Osteocyte (in vitro differentiated cells): ENCODE measurements around the gene GLB1L2. TPM values are rescaled to one million over a fixed set of nuclear protein-coding genes. Genes with fewer than 3 reads are reported as not detected.

Source experiments
- DNase-seq: peaks from one replicate; pipeline ENCODE4 v3.0.0; 2021; ENCODE audit warnings: mixed read lengths; ENCODE audit not compliant: unreplicated experiment; ENCODE audit errors: extremely low spot score
- H3K27ac Mint-ChIP-seq: one replicate; pipeline ENCODE4 v1.8.0; 2021; ENCODE audit warnings: mild to moderate bottlenecking, mixed read lengths; ENCODE audit not compliant: unreplicated experiment
- H3K27me3 Mint-ChIP-seq: one replicate; pipeline ENCODE4 v1.8.0; 2021; ENCODE audit warnings: mixed read lengths; ENCODE audit not compliant: unreplicated experiment
- H3K36me3 Mint-ChIP-seq: one replicate; pipeline ENCODE4 v1.8.0; 2021; ENCODE audit warnings: mixed read lengths; ENCODE audit not compliant: unreplicated experiment
- H3K4me1 Mint-ChIP-seq: one replicate; pipeline ENCODE4 v1.8.0; 2021; ENCODE audit warnings: mixed read lengths; ENCODE audit not compliant: unreplicated experiment
- H3K4me3 Mint-ChIP-seq: one replicate; pipeline ENCODE4 v1.8.0; 2021; ENCODE audit warnings: mild to moderate bottlenecking, moderate library complexity, mixed read lengths; ENCODE audit not compliant: unreplicated experiment
- H3K9me3 Mint-ChIP-seq: one replicate; pipeline ENCODE4 v1.8.0; 2021; ENCODE audit warnings: mixed read lengths; ENCODE audit not compliant: unreplicated experiment
- total RNA-seq: library from RNA; stranded (reverse); gene quantifications from 2 replicates; pipeline ENCODE4 v1.2.1, GENCODE V29; 2021
- TF ChIP-seq, protein P1 (sequence below): fragments of 200-600 bp; sonication (generic); IDR thresholded peaks from 2 replicates; pipeline ENCODE4 v1.5.0; 2021; ENCODE audit warnings: antibody characterized with exemption, mild to moderate bottlenecking, moderate library complexity

The GLB1L2 gene
- total RNA-seq, 1 donor from 2014 or later: not detected

DNA sequence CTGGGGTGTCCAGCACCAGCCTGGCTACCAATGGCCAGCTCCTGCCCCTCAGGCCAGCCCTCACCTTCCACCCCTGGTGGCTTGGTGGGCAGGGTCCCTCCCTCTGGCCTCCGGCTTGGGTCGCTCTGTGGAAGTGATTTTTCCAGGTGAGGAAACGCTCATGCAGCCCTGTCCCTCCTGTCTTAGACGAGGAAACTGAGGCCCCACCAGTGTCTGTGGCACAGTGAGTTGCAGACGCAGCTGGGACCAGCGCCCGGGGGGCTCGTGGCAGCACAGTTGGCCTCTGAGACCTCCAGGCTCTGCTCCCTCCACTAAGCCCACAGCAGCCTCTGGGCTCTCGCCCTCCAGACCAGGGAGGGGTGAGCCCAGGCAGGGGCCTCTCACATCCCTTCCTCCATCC, 74.1 kb downstream of the GLB1L2 start:
- TF ChIP-seq, protein P1, sequence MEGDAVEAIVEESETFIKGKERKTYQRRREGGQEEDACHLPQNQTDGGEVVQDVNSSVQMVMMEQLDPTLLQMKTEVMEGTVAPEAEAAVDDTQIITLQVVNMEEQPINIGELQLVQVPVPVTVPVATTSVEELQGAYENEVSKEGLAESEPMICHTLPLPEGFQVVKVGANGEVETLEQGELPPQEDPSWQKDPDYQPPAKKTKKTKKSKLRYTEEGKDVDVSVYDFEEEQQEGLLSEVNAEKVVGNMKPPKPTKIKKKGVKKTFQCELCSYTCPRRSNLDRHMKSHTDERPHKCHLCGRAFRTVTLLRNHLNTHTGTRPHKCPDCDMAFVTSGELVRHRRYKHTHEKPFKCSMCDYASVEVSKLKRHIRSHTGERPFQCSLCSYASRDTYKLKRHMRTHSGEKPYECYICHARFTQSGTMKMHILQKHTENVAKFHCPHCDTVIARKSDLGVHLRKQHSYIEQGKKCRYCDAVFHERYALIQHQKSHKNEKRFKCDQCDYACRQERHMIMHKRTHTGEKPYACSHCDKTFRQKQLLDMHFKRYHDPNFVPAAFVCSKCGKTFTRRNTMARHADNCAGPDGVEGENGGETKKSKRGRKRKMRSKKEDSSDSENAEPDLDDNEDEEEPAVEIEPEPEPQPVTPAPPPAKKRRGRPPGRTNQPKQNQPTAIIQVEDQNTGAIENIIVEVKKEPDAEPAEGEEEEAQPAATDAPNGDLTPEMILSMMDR: no peak
- DNase-seq: no peak
- Mint-ChIP-seq H3K4me3 (no peak overlapping the region), H3K36me3 (no peaks in the 10 kb centered on the region), H3K4me1 (no peaks in the 10 kb centered on the region), H3K27me3 (peaks cover 14% of the 10 kb centered on the region), H3K27ac (no peak overlapping the region), H3K9me3 (peaks cover 3% of the 10 kb centered on the region)

DNA sequence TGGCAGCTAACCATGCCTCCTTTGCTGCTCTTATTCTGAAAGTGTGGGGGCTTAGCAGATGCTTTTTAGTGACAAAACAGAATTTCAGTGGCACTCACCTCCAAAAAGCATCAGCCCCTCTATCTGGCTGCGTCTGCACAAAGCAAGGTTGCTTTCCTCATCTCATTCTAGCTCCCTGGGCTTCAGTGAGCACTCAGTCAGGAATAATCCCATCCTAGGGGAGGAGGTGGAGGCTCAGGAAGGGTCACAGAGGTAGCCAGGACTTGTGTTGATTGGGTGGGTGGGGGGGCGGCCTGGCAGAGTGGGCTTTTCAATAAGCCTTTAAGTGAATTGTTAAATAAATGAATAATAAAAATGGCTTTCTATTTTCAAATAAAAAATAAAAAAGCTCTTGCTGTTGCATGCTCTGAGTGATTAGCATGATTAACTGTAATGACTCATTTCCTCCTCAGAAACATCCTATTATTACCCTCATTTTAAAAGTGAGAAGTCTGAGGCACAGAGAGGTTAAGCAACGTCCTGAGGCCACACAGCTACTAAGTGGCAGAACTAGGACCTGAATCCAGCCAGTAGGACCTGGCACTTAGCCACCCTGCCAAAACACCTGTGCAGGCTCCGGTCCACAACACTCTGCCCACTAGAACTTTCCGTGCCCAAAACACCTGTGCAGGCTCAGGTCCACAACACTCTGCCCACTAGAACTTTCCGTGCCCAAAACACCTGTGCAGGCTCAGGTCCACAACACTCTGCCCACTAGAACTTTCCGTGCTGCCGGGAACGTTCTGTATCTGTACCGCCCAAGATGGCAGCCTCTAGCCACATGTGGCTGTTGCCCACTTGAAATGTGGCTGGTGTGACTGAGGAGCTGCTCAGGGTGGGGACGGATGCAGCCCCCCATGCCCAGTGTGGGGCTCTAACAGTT, 74.7 kb downstream of the GLB1L2 start:
- H3K4me1 Mint-ChIP-seq: peaks cover 4% of the 10 kb centered on the region
- H3K27me3 Mint-ChIP-seq: peaks cover 21% of the 10 kb centered on the region
- TF ChIP-seq, protein P1: no peak
- H3K36me3 Mint-ChIP-seq: no peaks in the 10 kb centered on the region
- H3K4me3 Mint-ChIP-seq: no peak overlapping the region
- DNase-seq: no peak
- H3K9me3 Mint-ChIP-seq: no peaks in the 10 kb centered on the region
- no peak overlapping the region for H3K27ac Mint-ChIP-seq

DNA sequence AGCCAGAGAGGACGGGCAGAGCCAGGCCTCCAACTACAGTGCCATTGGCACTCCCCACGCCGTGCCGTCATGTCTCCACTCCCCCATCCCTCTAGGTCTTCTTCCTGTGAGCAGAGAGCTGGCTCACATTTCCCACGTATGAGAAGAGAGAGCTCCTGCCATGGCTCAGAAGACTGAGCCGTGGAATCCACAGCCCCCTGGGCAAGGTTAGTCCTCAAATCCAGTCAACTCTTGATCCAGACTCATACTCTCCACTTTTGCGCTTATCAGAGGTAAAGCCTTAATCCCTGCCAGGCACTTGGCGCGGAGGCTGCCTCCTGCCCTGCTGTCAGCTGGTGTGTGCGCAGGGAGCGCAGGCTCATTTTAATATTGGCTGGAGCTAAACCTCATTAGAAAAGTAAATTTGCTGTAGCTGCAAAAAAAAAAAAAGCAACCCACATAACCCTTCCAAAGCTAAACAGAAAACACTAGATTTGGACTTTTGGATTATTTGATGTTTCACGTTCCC, 75.6 kb downstream of the GLB1L2 start:
- TF ChIP-seq, protein P1: no peak
- H3K4me3 Mint-ChIP-seq: no peak overlapping the region
- DNase-seq: no peak
- H3K4me1 Mint-ChIP-seq: peaks cover 4% of the 10 kb centered on the region
- H3K27ac Mint-ChIP-seq: no peak overlapping the region
- no peaks in the 10 kb centered on the region for H3K9me3 Mint-ChIP-seq
- peaks cover 21% of the 10 kb centered on the region for H3K27me3 Mint-ChIP-seq
- no peaks in the 10 kb centered on the region for H3K36me3 Mint-ChIP-seq

DNA sequence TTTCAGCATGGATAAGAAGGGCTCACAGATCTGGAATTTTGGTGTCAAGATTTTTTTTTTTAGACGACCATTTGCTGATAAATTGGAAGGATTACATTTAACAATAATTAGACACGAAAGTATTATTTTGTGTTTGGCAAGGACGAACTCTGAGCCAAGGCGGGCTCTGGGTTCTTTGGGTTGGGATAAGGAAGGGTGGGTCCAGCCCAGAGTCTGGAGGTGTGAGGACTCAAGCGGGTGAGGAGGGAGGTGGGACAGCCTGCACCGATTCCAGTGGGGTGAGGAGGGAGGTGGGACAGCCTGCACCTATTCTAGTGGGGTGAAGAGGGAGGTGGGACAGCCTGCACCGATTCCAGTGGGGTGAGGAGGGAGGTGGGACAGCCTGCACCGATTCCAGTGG, 76.1 kb downstream of the GLB1L2 start:
- Mint-ChIP-seq H3K4me3 (no peak overlapping the region), H3K9me3 (no peaks in the 10 kb centered on the region), H3K27me3 (peaks cover 22% of the 10 kb centered on the region), H3K36me3 (no peaks in the 10 kb centered on the region), H3K4me1 (peaks cover 4% of the 10 kb centered on the region), H3K27ac (no peak overlapping the region)
- DNase-seq: no peak
- TF ChIP-seq, protein P1: no peak
